ENCODE measurements around the gene JAKMIP1.

JAKMIP1 gene

DNA sequence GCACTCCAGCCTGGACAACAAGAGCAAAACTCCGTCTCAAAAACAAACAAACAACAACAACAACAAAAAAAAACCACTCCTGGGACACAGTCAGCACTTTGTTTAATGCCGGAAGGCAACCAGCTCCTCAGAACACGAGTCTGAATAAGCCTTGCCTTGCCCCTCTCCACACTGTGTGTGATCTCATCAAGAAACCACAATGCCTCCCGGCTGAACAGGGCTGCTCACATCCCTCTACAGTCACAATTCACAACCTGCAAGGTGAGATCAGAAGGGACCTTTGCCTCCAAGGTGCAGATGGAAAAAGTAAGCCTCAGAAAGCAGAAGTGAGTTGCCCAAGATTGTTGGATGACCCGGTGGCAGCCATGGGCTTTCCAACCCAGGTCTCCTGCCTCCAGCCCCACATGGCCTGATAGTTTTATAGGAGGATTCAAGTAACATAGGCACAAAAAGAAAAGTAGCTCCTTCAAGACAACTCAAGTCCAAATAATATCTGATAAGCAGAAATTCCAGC is 80.8 kb downstream of the JAKMIP1 start:
- DNase-seq (ENCODE audit: low read depth in 2 of 2): no peak

DNA sequence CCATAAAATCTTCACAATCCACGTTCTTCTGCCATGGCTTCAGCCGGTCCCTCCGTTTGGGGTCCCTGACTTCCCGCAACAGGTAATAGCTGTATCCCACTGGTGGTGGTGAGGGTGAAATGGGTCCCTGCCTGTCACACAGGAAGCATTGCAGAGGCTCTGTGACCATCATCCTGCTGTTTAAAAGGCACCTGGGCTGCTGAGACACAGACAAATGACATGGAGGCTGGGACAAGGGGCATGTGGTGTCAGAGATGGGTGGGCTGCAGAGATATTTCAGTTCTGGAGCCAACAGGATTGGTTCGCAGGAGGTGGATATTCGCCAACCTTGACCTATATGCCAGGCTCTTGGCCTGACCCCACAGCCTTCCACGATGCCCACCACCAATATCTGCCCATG is 82.1 kb downstream of the JAKMIP1 start:
- DNase-seq (ENCODE audit: low read depth in 2 of 2): no peak

DNA sequence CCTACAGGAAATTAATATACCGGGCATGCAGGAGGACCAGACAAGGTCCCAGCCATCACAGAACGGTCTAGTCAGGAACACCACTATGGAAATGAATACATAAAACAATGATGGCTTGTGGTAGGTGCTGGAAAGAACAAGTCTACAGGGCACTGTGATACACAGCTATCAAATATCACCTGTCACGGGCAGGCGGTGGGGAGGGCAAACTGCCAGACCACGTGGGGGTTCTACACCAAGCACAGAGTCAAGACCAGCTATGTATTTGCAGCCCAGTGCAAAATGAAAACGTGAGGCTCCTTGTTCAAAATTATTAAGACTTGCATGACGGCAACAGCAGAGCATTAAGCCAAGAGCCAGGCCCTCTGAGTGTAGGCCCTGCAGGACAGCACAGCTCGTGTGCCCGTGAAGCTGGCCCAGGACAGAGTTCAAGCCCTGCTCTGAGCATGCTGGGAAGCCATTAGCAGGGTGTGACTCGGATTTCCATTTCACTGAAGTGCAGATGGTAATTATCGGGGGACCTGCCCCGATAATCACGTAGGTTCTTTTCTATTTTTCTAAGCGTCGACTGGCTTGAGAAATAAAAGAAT is 83.6 kb downstream of the JAKMIP1 start:
- no peak for DNase-seq (ENCODE audit: low read depth in 2 of 2)

DNA sequence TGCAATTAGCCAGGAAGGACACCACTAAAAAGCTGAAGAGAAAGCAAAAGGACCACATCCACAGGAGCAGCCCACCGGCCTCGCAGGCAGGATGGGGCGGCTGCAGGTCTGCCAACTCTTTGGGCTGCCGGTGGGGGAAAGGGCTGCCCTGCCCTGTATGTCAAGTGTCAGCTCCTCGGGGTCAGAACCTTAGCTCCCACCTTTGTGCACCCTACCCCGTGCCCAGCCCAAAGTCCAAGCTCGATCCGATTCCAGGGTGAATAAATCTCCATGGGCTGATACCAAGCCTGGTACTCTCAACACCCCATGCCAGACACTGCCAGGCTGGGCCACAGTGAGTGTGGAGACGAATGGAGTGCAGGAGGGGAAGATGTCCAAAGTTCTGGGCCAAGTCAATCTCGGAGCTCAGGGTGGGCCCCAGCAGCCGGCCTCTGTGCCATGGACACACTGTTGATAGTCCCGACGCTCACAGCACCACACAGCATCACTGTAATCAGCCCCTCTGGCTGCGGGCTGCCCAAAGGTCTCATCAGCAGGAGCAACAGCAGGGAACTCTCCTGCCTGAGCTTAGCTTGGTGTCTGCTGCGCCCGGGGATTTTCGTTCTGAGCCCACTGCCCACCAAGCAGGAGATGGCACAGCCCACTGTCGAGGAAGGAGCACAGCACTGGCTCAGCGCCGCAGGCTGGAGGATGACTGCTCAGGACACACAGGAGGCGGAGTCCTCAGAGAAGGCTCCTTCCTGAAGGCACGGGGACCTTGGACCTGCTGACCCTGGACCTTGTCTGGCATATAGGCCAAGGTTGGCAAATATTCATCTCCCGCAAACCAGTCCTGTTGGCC is 84.4 kb downstream of the JAKMIP1 start:
- no peak for DNase-seq (ENCODE audit: low read depth in 2 of 2)

DNA sequence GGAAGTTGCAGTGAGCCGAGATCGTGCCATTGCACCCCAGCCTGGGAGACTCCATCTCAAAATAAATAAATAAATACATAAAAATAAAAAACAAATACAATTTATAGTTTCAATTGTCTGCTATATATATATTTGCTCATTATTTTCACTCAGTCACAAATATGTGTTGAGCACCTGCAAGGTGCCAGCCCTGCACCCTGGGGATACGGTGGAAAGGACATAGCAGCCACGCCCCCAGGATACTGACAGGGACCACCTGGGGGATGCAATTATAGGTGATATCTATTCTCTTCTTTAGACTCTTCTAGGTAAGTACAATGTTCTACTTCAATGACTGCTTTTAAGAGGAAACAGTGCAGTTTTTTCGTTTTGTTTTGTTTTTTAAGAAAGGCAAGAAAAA is 85.0 kb downstream of the JAKMIP1 start:
- no peak for DNase-seq (ENCODE audit: low read depth in 2 of 2)

DNA sequence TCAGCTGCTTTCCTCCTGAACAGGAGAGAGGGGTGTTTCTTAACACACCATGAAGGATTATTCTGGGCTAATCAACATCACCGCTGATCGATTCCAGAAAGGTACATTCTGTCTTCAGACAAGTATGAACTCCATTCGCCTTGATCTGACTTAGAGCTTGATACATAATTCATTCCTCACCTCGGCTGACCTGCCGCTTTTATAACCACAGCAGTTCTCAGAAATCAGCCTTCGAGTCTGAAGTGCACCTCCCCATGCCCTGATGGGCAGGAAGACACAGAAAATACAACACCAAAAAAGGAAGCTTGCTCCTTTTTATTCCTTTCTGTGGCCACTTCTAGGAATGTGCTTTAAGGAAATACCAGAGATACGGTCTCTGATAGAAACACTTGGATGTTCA is 85.7 kb downstream of the JAKMIP1 start:
- DNase-seq (ENCODE audit: low read depth in 2 of 2): no peak

DNA sequence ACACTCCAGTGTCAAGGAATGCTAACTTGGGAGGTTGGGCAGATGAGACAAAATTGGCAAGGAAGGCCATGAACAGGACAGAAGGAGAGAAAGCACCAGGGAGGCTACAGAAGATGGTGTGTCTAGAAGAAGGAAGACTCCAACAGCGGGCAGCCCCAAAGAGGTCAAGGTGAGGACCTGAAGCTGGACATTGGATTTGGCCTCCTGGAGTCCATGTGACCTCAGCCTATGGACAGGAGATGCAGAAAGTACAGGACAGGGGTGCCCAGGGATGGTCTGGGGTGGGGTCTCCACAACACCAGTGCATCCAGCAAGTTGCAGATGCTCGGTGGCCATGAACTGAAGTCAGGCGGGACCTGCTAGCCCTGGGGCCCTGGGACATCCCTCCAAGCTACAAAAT is 86.2 kb downstream of the JAKMIP1 start:
- no peak for DNase-seq (ENCODE audit: low read depth in 2 of 2)

DNA sequence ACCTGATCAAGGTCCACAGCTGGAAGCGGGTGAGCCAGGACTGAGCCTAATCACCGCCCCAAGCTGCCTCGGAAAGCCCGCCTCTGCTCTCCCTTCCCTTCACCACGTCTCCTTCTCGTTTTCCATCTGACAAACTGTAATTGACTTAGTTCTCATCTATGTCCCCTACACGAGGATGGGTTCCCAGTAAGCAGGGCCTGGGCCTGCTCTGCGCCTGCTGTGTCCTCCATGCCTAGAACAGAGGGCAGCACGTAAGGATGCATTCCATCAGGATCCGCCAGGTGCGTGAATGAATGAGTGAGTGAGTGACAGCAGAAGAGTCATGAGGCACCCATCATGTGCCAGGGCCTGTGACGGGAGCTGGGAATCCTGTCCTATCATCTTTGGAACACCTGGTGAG is 86.7 kb downstream of the JAKMIP1 start:
- DNase-seq (ENCODE audit: low read depth in 2 of 2): no peak

DNA sequence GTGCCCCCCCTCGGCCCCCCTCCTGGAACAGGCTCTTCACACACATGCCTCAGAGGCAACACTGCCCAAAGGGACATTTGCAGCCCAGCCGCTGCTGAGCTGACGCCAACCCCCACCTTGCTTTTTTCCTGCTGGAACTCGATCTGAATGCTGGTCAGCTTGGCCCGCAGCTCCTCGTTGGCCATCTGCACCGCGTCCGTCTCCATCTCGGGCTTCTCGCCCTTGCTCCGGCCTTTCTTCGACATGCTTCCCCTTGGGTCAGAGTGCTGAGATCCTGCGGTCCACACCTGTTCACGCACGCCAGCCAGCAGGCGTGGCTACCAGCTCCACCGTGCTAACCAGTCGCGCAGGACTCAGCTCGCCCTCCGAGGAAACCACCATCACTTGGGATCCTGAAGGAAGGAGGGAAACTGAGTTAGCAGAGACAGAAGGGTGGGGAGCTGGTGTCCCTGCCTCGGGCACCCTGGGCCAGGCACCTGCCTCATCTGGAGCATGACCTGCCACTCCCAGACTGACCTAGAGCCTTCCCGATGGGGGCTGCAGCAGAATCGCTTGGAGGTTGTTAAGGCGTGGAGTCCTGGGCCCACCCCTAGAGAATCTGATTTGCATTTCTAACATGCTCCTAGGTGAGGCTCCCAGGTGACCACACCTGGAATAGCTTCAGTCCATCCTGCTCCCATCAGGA is 87.6 kb downstream of the JAKMIP1 start:
- DNase-seq (ENCODE audit: low read depth in 2 of 2): no peak

DNA sequence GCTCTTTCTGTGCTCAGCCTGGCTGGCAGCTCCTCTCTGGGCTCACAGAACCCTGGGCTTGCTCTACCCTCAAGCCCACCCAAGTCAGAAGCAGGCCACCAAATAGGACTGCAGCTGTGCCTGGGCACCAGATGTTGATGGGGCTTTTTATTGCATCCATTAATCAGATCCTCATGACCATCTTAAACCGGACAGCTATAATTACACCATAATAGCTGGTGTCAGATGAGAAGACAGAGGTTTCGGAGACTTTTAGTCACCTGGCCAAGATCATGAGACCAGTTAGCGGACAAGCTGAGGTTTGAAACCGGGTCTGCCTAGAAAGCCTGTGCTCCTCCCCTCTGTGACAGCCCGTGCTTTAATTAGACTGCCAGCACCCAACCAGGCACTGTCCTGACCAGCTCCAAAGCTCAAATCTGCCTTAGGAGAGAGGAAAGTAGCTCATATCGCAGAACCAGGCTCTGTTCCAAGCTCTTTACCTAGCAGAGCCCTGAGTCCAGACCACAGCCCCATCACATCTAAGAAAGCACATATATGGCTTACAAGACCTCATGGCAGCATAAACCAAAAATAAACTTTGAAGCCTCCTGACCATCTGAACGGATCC is 88.9 kb downstream of the JAKMIP1 start:
- no peak for DNase-seq (ENCODE audit: low read depth in 2 of 2)

DNA sequence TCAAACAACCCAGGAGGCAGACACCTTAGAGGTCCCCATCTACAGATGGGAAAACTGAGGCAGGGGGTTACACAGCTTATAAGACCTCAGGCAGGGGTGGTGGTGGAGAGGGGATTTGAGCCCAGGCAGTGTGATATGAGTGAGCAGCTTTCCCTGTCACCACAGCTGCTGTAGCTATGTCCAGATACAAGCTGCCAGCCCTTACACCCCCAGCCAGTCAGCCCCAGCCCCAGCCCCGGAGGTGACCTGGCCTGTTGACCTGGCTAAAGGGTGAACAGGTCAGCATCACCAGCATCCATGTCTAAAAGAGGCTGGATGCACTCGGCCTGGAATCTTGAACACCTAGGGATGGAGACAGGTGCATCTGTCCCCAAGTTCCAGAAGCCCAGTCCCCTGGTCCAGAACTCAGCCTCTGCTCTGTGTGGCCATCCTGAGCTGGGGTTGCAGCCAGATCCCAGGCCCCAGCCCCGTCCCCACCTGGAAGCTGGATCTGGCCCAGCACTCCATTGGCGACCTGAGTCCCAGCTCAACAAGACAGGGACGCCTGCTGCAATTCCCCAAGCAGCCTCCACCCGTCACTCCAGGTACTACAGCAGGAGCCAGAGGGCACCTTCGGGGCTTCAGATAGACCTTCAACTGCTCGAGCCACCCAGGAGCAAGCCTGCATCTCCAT is 89.5 kb downstream of the JAKMIP1 start:
- no peak for DNase-seq (ENCODE audit: low read depth in 2 of 2)

DNA sequence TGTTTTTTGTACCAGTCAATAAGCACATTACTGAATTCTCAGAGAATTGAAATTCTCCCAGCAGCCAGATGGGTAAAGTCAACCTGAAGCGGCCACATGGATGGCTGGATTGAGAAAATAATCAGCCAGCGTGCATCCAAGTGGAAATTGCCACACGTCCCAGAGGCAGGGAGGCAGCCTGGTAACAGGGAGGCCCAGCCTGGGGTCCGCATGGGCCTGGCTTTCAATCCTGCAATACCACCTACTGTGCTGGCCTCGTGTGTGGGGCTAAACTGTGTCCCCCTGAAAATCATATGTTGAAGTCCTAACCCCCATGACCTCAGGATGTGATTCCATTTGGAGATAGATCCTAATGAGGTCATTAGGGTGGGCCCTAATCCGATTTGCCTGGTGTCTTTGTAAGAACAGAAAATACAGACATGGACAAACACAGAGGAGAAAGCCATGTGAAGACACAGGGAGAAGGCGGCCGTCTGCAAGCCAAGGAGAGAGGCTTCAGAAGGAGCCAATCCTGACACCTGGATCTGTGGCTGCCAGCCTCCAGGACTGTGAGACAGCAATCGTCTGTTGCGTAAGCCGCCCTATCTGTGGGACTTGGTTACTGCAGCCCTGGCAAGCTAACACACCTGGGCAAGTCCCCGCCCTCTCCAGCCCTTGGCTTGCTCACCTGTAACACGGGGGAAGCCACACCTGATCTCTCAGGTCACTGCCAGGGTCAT is 90.3 kb downstream of the JAKMIP1 start:
- no peak for DNase-seq (ENCODE audit: low read depth in 2 of 2)

DNA sequence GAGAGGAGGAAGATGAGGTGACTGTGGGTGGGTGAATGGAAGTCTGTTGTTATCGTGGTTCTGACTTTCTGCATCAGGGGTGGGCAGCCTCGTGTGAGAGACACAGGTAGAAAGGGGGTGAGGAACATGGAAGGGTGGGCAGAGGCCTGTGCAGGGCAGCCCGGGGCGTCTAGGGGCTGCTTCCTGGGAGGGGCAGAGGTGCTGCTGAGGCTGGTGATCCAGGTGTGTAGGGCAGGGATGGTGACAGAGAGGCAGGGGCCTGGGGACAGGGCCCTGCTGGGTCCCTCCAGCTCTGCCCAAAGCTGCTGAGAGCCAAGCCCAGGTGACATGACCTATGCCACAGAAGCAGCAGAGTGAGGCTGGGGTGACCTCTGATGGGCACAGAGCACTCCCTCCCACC is 92.5 kb downstream of the JAKMIP1 start:
- DNase-seq (ENCODE audit: low read depth in 2 of 2): no peak

DNA sequence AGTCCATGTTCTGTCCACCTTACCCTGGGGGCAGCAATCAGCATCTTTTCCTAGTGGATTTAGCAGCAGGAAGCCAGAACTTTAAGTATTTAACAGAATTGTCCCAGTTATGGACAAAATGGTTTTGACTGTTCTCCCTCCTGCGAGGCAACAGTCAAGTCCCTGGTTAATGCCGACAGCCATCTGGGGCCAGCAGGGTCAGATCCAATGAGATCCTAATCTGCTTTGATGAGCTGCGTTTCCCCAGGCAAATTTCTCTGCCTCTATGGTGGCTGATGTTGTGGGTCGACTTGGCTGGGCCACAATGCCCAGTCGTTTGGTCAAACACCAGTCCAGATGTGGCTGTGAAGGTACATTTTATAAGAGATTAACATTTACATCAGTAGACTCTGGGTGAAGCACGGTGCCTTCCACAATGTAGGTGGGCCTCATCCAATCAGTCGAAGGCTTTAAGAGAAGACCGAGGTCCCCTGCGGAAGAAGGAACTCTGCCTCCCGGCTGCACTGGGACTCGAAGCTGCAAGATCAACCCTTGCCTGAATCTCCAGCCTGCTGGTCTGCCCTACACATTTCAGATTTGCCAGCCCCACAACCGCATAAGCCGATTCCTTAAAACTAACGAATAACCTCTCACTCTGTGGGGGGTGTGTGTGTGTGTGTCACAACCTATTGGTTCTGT is 93.1 kb downstream of the JAKMIP1 start:
- DNase-seq (ENCODE audit: low read depth in 2 of 2): no peak

DNA sequence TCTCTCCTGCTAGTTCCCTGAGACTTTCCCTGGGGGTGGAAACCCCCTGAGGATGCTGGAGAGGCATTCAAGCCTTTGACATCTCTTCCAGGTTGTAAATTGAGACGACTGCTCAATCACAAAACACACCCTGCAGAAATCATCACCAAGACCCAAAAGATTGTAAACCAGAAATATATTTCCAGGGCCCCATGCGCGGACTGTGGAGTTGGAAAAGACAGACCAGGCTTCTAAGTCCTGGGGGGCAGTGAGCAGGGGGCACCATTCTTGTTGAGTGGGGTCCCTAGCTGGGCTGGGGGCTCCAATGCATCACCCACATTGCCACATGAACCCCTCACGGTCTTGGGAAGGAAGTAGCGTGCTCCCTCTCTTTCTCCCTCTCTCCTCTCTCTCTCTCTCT is 94.2 kb downstream of the JAKMIP1 start:
- DNase-seq (ENCODE audit: low read depth in 2 of 2): no peak

DNA sequence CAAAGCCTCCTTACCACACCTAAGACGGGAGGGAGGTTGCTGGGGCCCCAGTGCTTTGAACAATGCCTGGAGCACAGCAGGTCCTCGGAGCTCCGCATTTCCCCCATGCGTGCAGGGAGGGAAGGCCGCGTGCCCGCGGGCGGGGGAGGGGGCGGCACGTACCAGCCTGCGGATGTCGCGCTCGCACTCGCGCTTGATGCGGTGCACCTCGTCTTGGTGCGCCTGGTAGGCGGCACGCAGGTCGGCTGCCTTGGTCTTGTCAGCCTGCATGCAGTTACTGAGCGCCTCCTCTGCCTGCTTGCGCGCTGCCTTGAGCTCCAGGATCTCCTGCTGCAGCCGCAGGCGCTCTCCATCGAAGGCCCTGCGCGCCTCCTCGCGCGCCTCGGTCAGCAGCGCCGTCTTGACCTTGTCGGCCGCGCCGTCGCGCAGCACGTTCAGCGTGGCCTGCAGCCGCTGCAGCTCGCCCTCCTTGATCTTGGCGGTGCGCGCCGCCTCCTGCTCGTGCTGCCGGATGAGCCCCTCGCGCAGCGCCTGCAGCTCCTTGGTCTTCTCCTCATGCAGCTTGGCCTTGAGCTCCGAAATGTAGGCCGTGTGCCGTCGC is 94.9 kb downstream of the JAKMIP1 start:
- DNase-seq (ENCODE audit: low read depth in 2 of 2): no peak

DNA sequence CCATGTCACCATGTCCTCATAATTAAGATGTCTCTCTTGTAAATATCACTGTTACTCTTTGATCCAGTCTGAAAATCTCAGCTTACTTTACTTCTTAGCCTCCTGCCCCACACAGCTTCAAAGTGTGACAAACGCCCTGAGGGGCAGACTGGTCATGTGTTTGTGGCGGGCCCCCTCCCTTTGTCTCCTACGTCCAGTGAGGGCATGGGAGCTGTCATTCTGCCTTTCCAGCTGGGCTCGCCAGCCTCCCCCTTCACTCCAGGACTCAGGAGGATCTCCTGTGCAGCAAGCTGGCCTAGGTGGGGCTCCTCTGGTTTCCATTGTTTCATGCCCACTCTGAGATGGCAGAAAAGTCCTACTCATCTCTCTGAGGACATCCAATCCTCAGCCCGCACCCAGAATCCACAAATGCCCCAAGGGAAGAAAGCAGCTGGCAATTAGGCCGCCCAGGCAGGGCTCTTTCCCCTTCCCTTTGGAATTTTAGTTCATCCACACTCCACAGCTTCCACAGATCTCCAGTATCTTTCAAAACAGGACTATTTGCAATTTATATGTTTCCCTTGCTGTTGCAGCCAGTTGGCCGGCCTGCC is 95.7 kb downstream of the JAKMIP1 start:
- DNase-seq (ENCODE audit: low read depth in 2 of 2): no peak

DNA sequence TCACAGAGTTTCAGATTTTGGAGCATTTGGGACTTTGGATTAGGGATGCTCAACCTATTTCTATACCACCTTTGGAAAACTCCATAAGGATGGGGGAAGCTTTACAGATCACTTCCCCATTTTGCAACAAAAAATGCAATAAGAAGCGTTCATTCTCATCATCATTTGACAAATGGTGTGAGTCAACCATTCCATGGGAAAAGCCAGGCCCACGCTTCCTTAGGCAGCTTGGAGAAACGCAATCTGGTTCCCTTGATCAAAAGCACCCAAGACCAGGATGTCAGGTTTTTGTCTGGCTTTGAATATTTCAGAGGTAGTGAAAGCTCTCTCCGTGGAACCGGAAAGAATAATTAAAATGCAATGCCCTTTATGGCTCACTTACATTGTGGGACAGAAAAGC is 102.8 kb downstream of the JAKMIP1 start:
- no peak for DNase-seq (ENCODE audit: low read depth in 2 of 2)

DNA sequence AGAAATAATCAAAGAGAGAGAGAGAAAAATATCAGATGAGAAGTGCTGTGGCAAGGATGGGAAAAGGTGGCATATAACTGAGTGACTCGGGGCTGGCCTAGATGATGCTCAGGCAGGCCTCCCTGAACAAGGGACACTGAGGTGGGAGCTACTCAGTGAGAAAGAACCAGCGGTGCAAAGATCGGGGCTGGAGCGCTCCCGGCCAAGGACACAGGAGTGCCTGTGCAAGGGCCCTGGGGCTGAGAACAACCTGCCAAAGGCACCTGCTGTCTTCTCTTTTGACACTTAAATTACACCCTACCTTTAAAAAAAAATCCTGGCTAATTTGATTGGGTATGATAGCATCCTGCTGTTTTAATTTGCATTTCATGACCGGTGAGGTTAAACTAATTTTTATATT is 104.5 kb downstream of the JAKMIP1 start:
- no peak for DNase-seq (ENCODE audit: low read depth in 2 of 2)

Measured in stimulated activated CD4-positive, alpha-beta T cell treated with anti-CD3 and anti-CD28 coated beads, Interleukin-15, amount 100 ng/mL, for 48 hours (primary cell).